ENCODE results near the gene CYTH3. TPM values are rescaled to one million over a fixed set of nuclear protein-coding genes. Genes with fewer than 3 reads are reported as not detected.

CYTH3 gene
- total RNA-seq, 2 donors from 2014 or later = 12.3 to 37.7 TPM

- Histone ChIP-seq H3K27me3 (replicated peaks; ENCODE audit: insufficient read depth) (no peaks in the 10 kb centered on the region), H3K27ac (no peak overlapping the region), H3K4me1 (replicated peaks) (no peaks in the 10 kb centered on the region), H3K36me3 (peaks cover 0 to 7% of the 10 kb centered on the region in 2 donors), H3K4me3 (no peak overlapping the region), H3K9me3 (no peaks in the 10 kb centered on the region)
- WGBS = 81% methylated on average over 23 of the region's 24 CpGs
- intact Hi-C loops (cut with DNase I) = loop anchor here (2.0 to 10.0 kb wide), 3 partner anchors 113 to 275 kb away; partner anchors contain the start of gene CYTH3
- no peak for DNase-seq (ENCODE audit: low spot score)
- TF ChIP-seq POLR2AphosphoS5 (IDR thresholded peaks at IDR 0.05) = no peak
- TF ChIP-seq POLR2A (IDR thresholded peaks at IDR 0.05) = no peak
- TF ChIP-seq, protein P1, sequence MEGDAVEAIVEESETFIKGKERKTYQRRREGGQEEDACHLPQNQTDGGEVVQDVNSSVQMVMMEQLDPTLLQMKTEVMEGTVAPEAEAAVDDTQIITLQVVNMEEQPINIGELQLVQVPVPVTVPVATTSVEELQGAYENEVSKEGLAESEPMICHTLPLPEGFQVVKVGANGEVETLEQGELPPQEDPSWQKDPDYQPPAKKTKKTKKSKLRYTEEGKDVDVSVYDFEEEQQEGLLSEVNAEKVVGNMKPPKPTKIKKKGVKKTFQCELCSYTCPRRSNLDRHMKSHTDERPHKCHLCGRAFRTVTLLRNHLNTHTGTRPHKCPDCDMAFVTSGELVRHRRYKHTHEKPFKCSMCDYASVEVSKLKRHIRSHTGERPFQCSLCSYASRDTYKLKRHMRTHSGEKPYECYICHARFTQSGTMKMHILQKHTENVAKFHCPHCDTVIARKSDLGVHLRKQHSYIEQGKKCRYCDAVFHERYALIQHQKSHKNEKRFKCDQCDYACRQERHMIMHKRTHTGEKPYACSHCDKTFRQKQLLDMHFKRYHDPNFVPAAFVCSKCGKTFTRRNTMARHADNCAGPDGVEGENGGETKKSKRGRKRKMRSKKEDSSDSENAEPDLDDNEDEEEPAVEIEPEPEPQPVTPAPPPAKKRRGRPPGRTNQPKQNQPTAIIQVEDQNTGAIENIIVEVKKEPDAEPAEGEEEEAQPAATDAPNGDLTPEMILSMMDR (IDR thresholded peaks at IDR 0.05) = no peak
Observed at GRCh38 chr7:6159524-6160031, 112.8 kb downstream of the CYTH3 start.

DNA sequence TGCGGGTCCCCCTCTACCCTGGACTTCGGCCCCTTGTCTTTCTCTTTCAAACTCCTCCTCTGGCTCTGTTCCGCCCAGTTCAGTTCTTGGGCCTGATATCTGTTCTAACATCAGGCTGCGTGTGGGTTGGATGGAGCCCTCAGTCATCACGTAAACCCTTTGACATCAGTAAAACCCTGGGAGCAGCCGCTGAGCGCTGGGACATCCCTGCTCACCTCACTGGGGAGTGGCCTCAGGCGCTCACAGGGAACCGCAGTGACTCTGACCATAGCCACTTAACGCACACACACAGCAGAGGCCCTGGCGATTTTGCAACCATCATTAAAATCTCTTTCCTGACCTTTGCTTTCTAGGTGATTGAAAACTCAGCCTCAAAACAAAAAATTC, 113.3 kb downstream of the CYTH3 start:
- DNase-seq (ENCODE audit: low spot score) = no peak
- WGBS = 84% methylated on average over 11 of the region's 11 CpGs
- H3K9me3 ChIP-seq = no peaks in the 10 kb centered on the region
- H3K4me1 ChIP-seq (replicated peaks) = no peaks in the 10 kb centered on the region
- no peak overlapping the region for H3K27ac ChIP-seq
- intact Hi-C loops (cut with DNase I) = loop anchor here (2.0 to 10.0 kb wide), 3 partner anchors 113 to 276 kb away; partner anchors contain the start of gene CYTH3
- TF ChIP-seq, protein P1 (IDR thresholded peaks at IDR 0.05) = no peak
- TF ChIP-seq POLR2A (IDR thresholded peaks at IDR 0.05) (no peak), POLR2AphosphoS5 (IDR thresholded peaks at IDR 0.05) (no peak)
- H3K27me3 ChIP-seq (replicated peaks; ENCODE audit: insufficient read depth) = no peaks in the 10 kb centered on the region
- no peak overlapping the region for H3K4me3 ChIP-seq
- H3K36me3 ChIP-seq = peaks cover 0 to 12% of the 10 kb centered on the region in 2 donors

DNA sequence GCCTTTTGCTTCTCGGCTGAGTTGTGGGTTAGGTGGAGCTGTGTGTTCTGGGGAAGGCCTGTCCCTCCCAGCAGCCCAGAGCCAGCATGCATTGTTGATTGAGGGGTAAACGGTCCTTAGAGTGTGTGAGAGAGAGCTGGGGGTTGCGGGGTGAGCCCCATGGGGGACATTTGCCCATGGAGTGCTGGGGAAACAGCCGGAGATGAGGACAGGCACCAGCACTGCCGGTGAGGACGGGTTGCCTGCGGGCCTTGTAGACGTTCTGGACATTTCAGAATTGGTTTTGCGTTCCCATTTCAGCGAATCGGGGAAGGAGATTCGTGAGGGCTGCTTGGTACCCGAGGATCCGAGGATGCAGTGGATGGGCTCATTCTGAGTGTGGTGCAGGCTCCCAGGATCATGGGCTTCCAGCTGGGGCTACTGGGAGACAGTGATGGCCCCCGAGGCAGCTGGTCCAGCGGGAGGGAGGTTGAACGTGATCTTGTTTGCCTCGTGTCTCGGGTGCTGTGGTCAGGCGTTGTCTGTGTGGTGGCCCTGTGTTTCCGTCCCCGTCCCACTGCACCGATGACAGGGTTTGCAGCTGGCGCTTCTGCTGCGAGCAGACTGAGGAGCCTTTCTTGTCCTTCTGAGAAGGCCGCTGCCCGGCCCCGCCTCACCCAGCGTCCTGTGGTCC, 113.9 kb downstream of the CYTH3 start:
- Histone ChIP-seq H3K4me1 (replicated peaks) (no peaks in the 10 kb centered on the region), H3K36me3 (peaks cover 0 to 18% of the 10 kb centered on the region in 2 donors), H3K9me3 (no peaks in the 10 kb centered on the region), H3K4me3 (no peak overlapping the region), H3K27me3 (replicated peaks; ENCODE audit: insufficient read depth) (no peaks in the 10 kb centered on the region), H3K27ac (no peak overlapping the region)
- TF ChIP-seq POLR2A (IDR thresholded peaks at IDR 0.05) (no peak), POLR2AphosphoS5 (IDR thresholded peaks at IDR 0.05) (no peak)
- TF ChIP-seq, protein P1 (IDR thresholded peaks at IDR 0.05) = no peak
- WGBS = 87% methylated on average over 29 of the region's 29 CpGs
- intact Hi-C loops (cut with DNase I) = loop anchor here (2.0 to 10.0 kb wide), 3 partner anchors 114 to 276 kb away; partner anchors contain the start of gene CYTH3
- no peak for DNase-seq (ENCODE audit: low spot score)

GRCh38 chr7:6157685-6158423, 114.6 kb downstream of the CYTH3 start:
- Histone ChIP-seq H3K27ac (no peak overlapping the region), H3K4me1 (replicated peaks) (no peaks in the 10 kb centered on the region), H3K27me3 (replicated peaks; ENCODE audit: insufficient read depth) (no peaks in the 10 kb centered on the region), H3K4me3 (no peak overlapping the region), H3K36me3 (peaks cover 0 to 18% of the 10 kb centered on the region in 2 donors), H3K9me3 (no peaks in the 10 kb centered on the region)
- no peak for DNase-seq (ENCODE audit: low spot score)
- intact Hi-C loops (cut with DNase I) = loop anchor here (2.0 to 10.0 kb wide), 3 partner anchors 114 to 277 kb away; partner anchors contain the start of gene CYTH3
- 89% methylated on average over 28 of the region's 28 CpGs for WGBS
- no peak for TF ChIP-seq POLR2AphosphoS5 (IDR thresholded peaks at IDR 0.05)
- TF ChIP-seq POLR2A (IDR thresholded peaks at IDR 0.05) = no peak
- TF ChIP-seq, protein P1 (IDR thresholded peaks at IDR 0.05) = no peak

All from prostate gland (tissue), 2 donors.